ENCODE results near the gene KLHL13.
"Not testable (repeated sequence)": the region's sequence is repeated elsewhere in the genome, so short reads cannot be mapped to it uniquely, and the experiment has no call there.

The KLHL13 gene

GRCh38 chrX:118116713-118117550 lies at the start of gene KLHL13:
TSS of gene KLHL13 (minus strand) at chrX:118116810. CDS start at chrX:118028473, 88,337 bp downstream.
- DNase-seq: no peak

DNA sequence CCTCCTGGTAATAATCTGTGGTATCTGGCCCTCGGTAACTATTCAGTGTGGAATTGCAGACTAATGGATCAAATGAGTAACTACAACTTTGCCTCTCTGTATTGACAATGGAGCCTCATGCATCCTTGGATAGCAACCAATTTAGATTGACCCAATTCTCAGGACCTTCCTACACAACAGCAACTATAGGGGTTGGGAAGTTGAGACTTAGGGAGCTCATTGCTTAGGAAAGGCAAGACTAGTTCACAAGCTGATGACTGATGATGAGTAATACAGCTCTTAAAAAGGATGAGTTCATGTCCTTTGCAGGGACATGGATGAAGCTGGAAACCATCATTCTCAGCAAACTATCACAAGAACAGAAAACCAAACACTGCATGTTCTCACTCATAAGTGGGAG lies 47.5 kb upstream of the KLHL13 start:
- no peak for DNase-seq

- no peak for DNase-seq
These were observed 40.5 kb upstream of the KLHL13 start for GRCh38 chrX:118156953-118157608.

DNA sequence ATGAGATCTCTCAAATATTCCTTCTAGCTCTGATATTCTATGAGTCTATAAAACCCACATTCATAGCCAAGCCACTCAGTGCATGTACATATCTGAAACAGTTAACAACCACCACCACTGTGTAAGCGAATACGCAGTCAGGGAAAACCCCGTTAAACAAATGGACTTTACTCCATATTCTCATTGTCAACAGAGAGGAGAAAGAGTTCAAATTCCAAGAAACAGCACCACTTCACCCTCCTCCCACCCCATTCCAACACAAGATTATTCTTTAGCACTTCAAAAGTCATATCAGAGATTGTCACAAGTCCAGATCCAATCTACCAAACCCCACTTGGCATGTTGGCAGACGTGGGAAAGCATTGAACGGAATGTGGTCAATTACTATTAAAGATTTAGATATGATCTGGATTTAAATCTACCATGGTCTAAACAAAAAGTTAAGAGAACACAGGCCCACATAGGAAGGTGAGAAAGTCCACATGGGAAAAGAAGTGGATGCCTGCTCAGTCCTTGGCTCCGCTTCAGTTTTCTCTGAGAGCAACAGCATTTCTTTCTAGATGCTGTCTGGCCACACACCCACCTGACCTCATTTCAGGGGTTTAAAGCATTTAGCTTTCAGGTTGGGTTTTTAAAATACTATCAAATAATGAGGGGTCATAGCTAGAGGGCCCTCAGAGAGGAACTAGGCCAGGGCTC lies 39.8 kb upstream of the KLHL13 start:
- DNase-seq: no peak

DNA sequence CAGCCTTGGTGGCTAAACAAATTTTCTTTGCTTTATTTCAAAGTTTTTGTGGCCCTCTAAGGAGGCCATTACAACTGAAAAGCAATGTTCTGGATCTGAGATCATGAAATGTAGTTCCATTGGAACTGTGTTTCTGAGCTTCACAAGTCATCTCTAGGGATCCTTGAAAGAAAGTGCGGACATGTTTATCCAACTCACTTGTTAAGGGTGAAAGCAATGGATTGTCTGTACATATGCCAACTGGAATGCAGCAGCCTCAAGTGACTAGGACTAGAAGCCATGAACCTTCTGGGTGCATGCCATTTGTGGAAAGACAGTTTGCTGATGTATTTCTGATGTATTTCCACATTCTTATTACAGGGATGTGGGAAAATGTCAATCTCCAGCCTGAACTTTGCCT lies 36.7 kb upstream of the KLHL13 start:
- no peak for DNase-seq

GRCh38 chrX:118152721-118153120 lies 36.1 kb upstream of the KLHL13 start:
- no peak for DNase-seq

- no peak for DNase-seq
These were observed 32.1 kb upstream of the KLHL13 start for GRCh38 chrX:118148737-118149136.

GRCh38 chrX:118147771-118148170 lies 31.2 kb upstream of the KLHL13 start:
- not testable (repeated sequence) for DNase-seq

- DNase-seq: no peak
These were observed 27.0 kb upstream of the KLHL13 start for GRCh38 chrX:118143578-118143977.

DNA sequence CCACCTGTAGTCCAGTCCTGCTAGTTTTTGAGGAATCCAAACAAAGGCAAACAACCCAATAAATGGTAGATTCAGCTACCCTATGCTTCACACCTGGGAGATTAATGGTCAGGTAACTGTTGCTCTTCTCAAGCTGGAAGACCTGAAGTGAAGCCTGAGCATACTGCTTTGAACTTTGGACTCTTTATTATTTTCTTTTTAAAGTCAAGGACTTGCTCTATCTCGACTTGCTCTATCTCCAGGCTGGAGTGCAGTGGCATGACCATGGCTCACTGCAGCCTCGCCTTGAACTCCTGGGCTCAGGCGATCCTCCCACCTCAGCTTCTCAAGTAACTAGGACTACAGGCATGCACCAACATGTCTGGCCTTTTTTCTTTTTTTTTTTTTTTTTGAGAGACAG lies 14.7 kb upstream of the KLHL13 start:
- DNase-seq: no peak

- DNase-seq: no peak
These were observed 13.1 kb upstream of the KLHL13 start for GRCh38 chrX:118129681-118130080.

GRCh38 chrX:118128724-118129123 lies 12.1 kb upstream of the KLHL13 start:
- DNase-seq: no peak

DNA sequence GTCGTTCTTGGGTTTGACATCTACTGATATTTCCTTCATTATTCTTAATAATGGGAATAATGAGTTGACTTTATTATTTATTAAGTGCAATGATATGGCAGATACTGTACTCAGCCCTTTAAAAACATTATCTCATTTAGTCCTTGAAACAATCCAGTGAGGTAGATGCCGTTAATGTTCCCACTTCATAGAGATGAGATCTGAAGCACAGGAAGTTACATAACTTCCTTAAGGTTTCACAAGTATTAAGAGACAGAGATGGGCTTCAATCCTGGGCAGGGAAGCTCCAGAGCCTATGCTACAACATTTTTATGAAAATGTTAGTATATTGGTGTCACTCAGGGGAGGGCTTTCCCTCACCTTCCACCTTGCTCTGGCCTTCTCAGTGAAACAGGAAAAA lies 9.7 kb upstream of the KLHL13 start:
- DNase-seq: no peak

DNA sequence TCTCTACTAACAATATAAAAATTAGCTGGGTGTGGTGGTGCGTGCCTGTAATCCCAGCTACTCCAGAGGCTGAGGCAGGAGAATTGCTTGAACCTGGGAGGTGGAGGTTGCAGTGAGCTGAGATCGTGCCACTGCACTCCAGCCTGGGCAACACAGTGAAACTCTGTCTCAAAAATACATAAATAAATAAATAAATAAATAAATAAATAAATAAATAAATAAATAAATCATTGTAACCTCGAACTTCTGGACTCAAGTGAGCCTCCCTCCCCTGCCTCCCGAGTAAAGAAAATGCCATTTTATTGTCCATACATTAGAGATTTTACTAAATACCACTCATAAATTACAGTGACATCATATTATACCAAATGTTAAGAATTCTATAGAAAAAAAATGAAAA lies 7.6 kb upstream of the KLHL13 start:
- DNase-seq: not testable (repeated sequence)

DNA sequence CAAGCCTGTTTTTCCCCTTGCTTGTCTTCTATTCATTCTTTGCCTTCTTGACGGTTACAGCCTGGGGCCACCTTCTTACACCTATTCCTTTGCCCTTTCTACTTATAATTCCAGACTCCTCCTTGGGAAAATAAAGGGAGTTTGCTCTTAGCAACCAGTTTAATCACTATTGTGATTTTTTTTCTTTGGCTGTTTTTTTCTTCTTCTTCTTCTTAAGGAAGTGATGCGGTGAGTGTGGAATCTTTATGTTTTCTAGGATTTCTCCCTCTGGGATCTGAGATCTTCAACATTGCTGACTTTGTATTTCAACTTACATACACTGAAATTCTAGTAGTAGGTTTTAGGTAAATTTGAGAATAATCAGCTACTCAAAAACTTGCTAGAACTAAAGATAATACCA lies 1.1 kb upstream of the KLHL13 start:
- no peak for DNase-seq

DNA sequence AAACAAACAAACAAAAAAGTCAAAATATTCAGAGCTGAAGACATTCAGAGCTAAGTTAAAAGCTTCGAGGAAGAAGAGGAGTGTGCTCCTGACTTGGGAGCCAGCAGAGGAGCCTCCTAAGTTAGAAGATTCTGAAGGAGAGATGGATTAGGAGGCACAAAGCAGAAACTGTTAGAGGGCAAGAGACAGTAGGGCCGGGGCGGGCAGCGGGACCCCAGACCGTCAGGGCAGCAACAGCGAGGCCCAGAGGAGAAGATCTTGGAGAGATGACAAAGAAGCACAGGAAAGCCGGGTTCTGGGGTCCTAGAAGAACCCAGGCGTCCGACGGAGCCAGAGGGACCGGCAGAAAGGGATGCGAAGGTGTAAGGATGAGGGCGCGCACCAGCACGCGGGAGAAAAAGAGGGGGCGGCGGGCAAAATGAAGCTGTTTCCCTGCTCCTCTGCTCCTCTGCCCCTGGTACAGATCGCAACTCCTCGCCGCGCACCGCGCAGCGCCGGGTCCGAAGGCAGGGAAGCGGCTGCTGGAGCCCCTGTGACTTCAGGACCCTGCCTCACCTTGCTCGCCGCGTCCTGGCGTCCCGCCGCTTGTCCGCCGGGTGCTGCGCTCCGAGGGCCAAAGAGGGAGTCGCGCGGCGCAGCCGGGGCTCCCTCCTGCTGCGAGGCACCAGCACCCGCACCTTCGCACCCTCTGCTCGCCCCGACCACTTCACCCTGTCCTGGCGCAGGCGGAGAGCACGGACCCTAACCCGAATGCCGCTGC lies 477 bp downstream of the KLHL13 start:
- no peak for DNase-seq

DNA sequence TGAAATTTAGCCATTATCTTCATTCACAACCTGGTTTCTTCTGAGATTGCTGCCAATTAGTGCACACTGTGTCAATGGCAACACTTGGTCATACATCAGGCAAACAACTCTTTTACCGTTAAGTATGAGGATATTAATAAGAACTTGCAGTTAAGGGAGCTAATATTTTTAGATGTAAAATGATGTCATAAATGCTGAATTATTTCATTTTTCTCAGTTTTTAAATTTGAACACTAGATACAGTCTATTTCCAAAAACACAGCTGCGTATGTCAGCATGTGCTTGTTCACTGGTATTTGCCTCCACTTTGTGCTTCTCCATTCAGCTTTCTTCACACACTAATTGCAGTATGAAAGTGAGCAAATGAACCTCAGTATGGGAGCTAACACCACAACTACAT lies 1.6 kb downstream of the KLHL13 start:
- no peak for DNase-seq

- no peak for DNase-seq
These were observed 7.5 kb downstream of the KLHL13 start for GRCh38 chrX:118109065-118109464.

DNA sequence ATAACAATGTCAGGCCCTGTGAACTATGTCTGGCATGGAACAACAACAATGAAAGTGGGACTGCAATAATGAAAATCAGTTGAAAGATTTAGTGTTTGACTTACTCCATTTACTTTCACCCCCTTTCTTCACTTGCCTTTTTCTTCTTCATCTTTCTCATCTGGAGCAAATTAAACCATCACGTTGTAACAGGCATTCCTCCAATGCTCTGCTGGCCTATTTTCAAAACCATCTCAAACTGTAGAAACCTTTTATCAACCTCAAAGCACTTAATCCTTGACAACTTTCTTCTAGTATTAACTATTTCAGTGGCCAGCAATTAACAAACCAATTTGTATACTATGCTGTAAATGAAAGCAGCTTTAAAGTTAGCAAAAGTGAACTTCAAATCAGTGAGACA lies 8.3 kb downstream of the KLHL13 start:
- no peak for DNase-seq

GRCh38 chrX:118100091-118100490 lies 16.5 kb downstream of the KLHL13 start:
- no peak for DNase-seq

DNA sequence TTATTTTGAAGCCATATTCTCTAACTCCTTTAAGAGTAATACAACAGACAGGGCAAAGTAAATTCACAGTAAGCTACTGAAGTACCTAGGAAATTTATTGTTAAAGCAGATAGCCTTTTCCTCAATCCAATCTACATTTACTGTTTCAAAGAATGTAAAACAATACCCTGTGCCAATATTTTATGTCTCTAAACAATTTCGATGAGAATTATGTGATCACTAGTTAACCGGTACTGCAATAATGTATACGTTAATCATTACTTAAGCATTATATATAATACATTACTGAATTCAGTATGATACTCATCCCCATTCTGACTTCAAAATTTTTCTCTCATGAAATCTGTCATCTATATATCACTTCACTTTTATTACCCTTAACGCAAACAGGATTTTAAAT lies 28.5 kb downstream of the KLHL13 start:
- no peak for DNase-seq

GRCh38 chrX:118074196-118074595 lies 42.4 kb downstream of the KLHL13 start:
- no peak for DNase-seq

GRCh38 chrX:118066867-118067515 lies 49.6 kb downstream of the KLHL13 start:
- no peak for DNase-seq

Measured in NCI-H2171 treated with DMSO at 0.1 percent for 48 hours (cell line).